ENCODE results near the gene PLA2G6.

The PLA2G6 gene

DNA sequence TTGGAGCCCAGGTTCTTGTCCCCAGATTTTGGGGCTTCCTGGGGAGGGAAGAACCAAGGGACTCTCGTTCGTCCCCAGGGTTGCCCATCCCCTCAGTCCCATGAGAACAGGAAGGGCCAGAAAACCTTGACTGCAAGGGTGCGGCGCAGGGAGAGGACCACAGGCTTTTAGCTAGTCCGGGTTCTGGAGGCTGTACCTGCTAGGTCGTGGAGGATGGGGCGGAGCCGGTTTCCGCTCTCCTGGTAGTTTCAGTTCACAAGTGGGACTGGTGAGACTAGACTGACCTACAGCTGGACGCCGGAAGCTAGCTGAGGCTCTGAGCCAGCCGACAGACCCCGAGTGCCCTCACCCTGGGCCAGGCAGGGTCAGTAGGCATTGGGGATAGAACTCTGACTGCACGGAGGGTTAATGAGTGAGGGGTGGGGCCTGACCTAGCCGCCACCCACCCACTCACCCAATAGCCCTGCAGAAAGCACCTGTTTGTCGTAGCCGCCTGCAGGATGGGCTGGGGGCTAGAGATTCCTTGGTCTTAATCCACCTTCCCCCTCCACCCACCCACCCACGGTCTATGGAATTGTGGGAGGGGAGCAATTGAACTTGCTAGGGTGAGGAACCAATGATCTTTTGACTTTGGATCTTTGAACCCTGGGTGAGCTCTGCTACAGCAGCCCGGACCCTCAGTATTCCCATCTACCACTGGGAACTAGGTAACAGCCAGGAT, 21.6 kb upstream of the PLA2G6 start:
- peak overlapping the region; percentile 42 for H2AK5ac ChIP-seq (ENCODE audit: low read depth, low read length)
- H4K91ac ChIP-seq (ENCODE audit: low read depth, low read length, poor library complexity), result no peak overlapping the region
- H3K27ac ChIP-seq (replicated peaks; ENCODE audit: low read length), result no peak overlapping the region
- peaks cover 2% of the 10 kb centered on the region for H3K79me1 ChIP-seq (ENCODE audit: low read depth, low read length)
- H3K4me2 ChIP-seq (ENCODE audit: insufficient read depth, low read length, poor library complexity, severe bottlenecking), result peak overlapping the region; percentile 99
- DNase-seq (ENCODE audit: low spot score), result no peak
- H3K4me1 ChIP-seq (ENCODE audit: control insufficient read depth in 2 of 2, insufficient read depth in 1 of 2, low read depth in 1 of 2, low read length in 2 of 2), result peaks cover 8 to 10% of the 10 kb centered on the region in 2 donors
- peaks cover 0 to 23% (median 0%) of the 10 kb centered on the region in 3 experiments for H3K27me3 ChIP-seq (ENCODE audit: control insufficient read depth in 3 of 3, insufficient read depth in 3 of 3, low read depth in 1 of 3, low read length in 3 of 3)
- peaks cover 0 to 2% of the 10 kb centered on the region in 2 donors for H3K36me3 ChIP-seq (replicated peaks in 1 of 2; ENCODE audit: control insufficient read depth in 2 of 2, insufficient read depth in 2 of 2, low read length in 2 of 2)
- peak overlapping the region; percentile 60 for H2BK12ac ChIP-seq (ENCODE audit: low read length)
- peak overlapping the region; percentile 16 for H3K23ac ChIP-seq (ENCODE audit: low read depth, low read length, poor library complexity)
- H2BK5ac ChIP-seq (ENCODE audit: low read length), result no peak overlapping the region
- no peak overlapping the region for H4K8ac ChIP-seq (ENCODE audit: low read depth, low read length)
- H2BK120ac ChIP-seq (ENCODE audit: low read depth, low read length), result no peak overlapping the region
- H3K9ac ChIP-seq (ENCODE audit: low read depth, low read length, poor library complexity), result peak overlapping the region; percentile 72
- H3K9me3 ChIP-seq (replicated peaks in 1 of 2; ENCODE audit: control insufficient read depth in 2 of 2, insufficient read depth in 1 of 2, low read depth in 1 of 2, low read length in 2 of 2), result peaks cover 0 to 1% of the 10 kb centered on the region in 2 donors
- peak overlapping the region; percentile 69 to 85 for H3K4me3 ChIP-seq (ENCODE audit: low read length in 2 of 2)
- H2AFZ ChIP-seq (ENCODE audit: low read length), result peak overlapping the region; percentile 92
- peak overlapping the region; percentile 96 for H3K18ac ChIP-seq (ENCODE audit: low read length)
- WGBS, 2 donors (ENCODE audit: extremely low coverage in 2 of 2, insufficient read length in 2 of 2, insufficient replicate concordance in 1 of 2), result no CpG with 5 or more reads among the region's 19 CpGs
- H3K4ac ChIP-seq (ENCODE audit: low read length), result no peak overlapping the region
- no peak overlapping the region for H2BK15ac ChIP-seq (ENCODE audit: low read length)
- no peak overlapping the region for H3K14ac ChIP-seq (ENCODE audit: low read length)

DNA sequence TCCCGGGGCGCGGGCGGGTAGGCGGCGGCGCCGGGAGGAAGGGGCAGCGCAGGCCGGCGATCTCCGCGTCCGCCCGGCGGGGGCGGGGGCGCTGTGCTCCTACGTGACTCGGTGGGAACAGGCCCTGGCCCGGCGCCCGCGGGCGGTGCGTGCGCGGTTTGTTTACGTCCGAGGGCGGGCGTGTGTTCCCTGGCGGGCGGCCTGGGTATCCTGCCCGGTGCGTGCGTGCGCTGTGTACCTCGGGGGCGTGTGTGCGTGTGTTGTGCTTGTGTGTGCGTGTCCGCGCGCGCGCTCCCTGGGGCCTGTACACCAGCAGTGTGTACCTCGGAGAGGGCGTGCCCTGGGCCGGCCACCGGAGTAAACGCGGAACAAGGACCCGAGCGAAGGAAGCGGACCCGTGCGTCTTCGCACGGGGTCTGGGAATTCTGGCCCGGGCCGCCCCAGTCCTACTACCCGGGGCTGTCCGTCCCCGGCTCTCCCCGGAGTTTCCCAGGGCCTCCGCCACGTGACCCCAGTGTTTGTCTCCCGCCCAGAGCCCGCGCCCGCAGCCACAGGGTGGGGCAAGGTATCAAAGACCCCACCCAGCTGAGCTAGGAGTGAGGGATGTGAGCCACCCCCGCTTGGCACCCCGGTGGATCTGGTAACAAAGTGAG, 20.9 kb upstream of the PLA2G6 start:
- WGBS, 2 donors (ENCODE audit: extremely low coverage in 2 of 2, insufficient read length in 2 of 2, insufficient replicate concordance in 1 of 2), result no CpG with 5 or more reads among the region's 74 CpGs
- H3K79me1 ChIP-seq (ENCODE audit: low read depth, low read length), result peaks cover 2% of the 10 kb centered on the region
- no peak overlapping the region for H4K91ac ChIP-seq (ENCODE audit: low read depth, low read length, poor library complexity)

DNA sequence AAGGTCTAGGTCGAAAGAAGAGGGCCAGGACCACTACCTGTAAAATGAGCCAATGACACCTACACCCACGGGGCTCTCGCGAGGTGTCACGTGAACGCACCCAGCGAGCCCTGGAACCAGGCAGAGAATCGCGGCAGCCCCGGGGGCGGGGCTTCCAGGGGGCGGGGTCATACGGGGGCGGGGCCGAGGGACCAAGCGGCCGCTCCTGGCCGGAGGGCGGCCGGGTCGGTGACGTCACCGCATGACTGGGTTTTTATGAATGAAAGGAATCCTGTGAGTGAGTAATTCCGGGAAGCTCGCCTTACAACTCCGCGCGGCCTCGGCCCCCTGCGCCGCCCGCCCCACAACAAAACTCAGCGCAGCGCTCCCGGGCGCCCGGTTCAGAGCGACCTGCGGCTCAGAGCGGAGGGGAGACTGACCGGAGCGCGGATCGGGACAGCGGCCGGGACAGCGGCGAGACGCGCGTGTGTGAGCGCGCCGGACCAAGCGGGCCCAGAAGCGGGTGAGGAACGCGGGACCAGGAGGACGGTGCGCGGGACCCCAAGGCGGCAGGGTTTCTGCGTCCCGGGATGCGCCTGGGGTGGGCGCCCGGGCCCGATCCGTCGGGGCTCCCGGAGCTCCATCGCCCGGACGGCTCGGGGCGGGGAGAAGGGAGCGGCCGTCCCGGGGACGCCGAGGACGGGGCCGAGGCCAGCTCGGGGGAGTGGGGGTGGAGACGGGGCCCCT, 20.2 kb upstream of the PLA2G6 start, which contains the start of gene MAFF:
Gene MAFF (plus strand): TSS at position 284 of the 726 bp plus-strand sequence. CDS start 11,860 bp downstream, outside the sequence.
- Histone ChIP-seq H3K4ac (ENCODE audit: low read length) (no peak within 1 kb of the TSS), H3K27ac (replicated peaks; ENCODE audit: low read length) (peak within 1 kb of the TSS; percentile 72), H3K4me3 (ENCODE audit: low read length in 2 of 2) (peak within 1 kb of the TSS; percentile 69 to 85), H3K9ac (ENCODE audit: low read depth, low read length, poor library complexity) (peak within 1 kb of the TSS; percentile 97), H2BK12ac (ENCODE audit: low read length) (peak within 1 kb of the TSS; percentile 41), H2AK5ac (ENCODE audit: low read depth, low read length) (peak within 1 kb of the TSS; percentile 68), H3K23ac (ENCODE audit: low read depth, low read length, poor library complexity) (peak within 1 kb of the TSS; percentile 95), H3K9me3 (replicated peaks in 1 of 2; ENCODE audit: control insufficient read depth in 2 of 2, insufficient read depth in 1 of 2, low read depth in 1 of 2, low read length in 2 of 2) (peaks cover 0 to 1% of the 10 kb centered on the region in 2 donors), H3K36me3 (replicated peaks in 1 of 2; ENCODE audit: control insufficient read depth in 2 of 2, insufficient read depth in 2 of 2, low read length in 2 of 2) (no peaks in the 10 kb centered on the region), H2BK5ac (ENCODE audit: low read length) (peak within 1 kb of the TSS; percentile 26), H4K8ac (ENCODE audit: low read depth, low read length) (peak within 1 kb of the TSS; percentile 70), H3K4me2 (ENCODE audit: insufficient read depth, low read length, poor library complexity, severe bottlenecking) (peak within 1 kb of the TSS; percentile 99), H3K14ac (ENCODE audit: low read length) (peak within 1 kb of the TSS; percentile 96), H2BK15ac (ENCODE audit: low read length) (peak within 1 kb of the TSS; percentile 30), H4K91ac (ENCODE audit: low read depth, low read length, poor library complexity) (no peak within 1 kb of the TSS), H3K4me1 (ENCODE audit: control insufficient read depth in 2 of 2, insufficient read depth in 1 of 2, low read depth in 1 of 2, low read length in 2 of 2) (peaks cover 8 to 10% of the 10 kb centered on the region in 2 donors), H3K79me1 (ENCODE audit: low read depth, low read length) (peaks cover 2% of the 10 kb centered on the region), H3K27me3 (ENCODE audit: control insufficient read depth in 3 of 3, insufficient read depth in 3 of 3, low read depth in 1 of 3, low read length in 3 of 3) (peaks cover 0 to 23% (median 0%) of the 10 kb centered on the region in 3 experiments), H2AFZ (ENCODE audit: low read length) (peak within 1 kb of the TSS; percentile 92), H2BK120ac (ENCODE audit: low read depth, low read length) (no peak within 1 kb of the TSS), H3K18ac (ENCODE audit: low read length) (peak within 1 kb of the TSS; percentile 96)
- no CpG with 5 or more reads among the region's 85 CpGs for WGBS, 2 donors (ENCODE audit: extremely low coverage in 2 of 2, insufficient read length in 2 of 2, insufficient replicate concordance in 1 of 2)
- peak; percentile 95 for DNase-seq (ENCODE audit: low spot score)

More for the DNA sequence above, 20.9 kb upstream of the PLA2G6 start:
- no peak for DNase-seq (ENCODE audit: low spot score)
- H2BK120ac ChIP-seq (ENCODE audit: low read depth, low read length), result no peak overlapping the region
- H3K23ac ChIP-seq (ENCODE audit: low read depth, low read length, poor library complexity), result peak overlapping the region; percentile 95
- no peaks in the 10 kb centered on the region for H3K36me3 ChIP-seq (replicated peaks in 1 of 2; ENCODE audit: control insufficient read depth in 2 of 2, insufficient read depth in 2 of 2, low read length in 2 of 2)
- no peak overlapping the region for H3K27ac ChIP-seq (replicated peaks; ENCODE audit: low read length)
- peak overlapping the region; percentile 96 for H3K18ac ChIP-seq (ENCODE audit: low read length)
- H3K27me3 ChIP-seq (ENCODE audit: control insufficient read depth in 3 of 3, insufficient read depth in 3 of 3, low read depth in 1 of 3, low read length in 3 of 3), result peaks cover 0 to 23% (median 0%) of the 10 kb centered on the region in 3 experiments
- peak overlapping the region; percentile 69 to 85 for H3K4me3 ChIP-seq (ENCODE audit: low read length in 2 of 2)
- H3K9ac ChIP-seq (ENCODE audit: low read depth, low read length, poor library complexity), result peak overlapping the region; percentile 97
- no peak overlapping the region for H2BK12ac ChIP-seq (ENCODE audit: low read length)
- peaks cover 0 to 1% of the 10 kb centered on the region in 2 donors for H3K9me3 ChIP-seq (replicated peaks in 1 of 2; ENCODE audit: control insufficient read depth in 2 of 2, insufficient read depth in 1 of 2, low read depth in 1 of 2, low read length in 2 of 2)
- H2BK15ac ChIP-seq (ENCODE audit: low read length), result no peak overlapping the region
- peak overlapping the region; percentile 92 for H2AFZ ChIP-seq (ENCODE audit: low read length)
- H3K4ac ChIP-seq (ENCODE audit: low read length), result no peak overlapping the region
- H2AK5ac ChIP-seq (ENCODE audit: low read depth, low read length), result peak overlapping the region; percentile 42
- peak overlapping the region; percentile 99 for H3K4me2 ChIP-seq (ENCODE audit: insufficient read depth, low read length, poor library complexity, severe bottlenecking)
- peaks cover 8 to 10% of the 10 kb centered on the region in 2 donors for H3K4me1 ChIP-seq (ENCODE audit: control insufficient read depth in 2 of 2, insufficient read depth in 1 of 2, low read depth in 1 of 2, low read length in 2 of 2)
- no peak overlapping the region for H4K8ac ChIP-seq (ENCODE audit: low read depth, low read length)
- H2BK5ac ChIP-seq (ENCODE audit: low read length), result no peak overlapping the region
- H3K14ac ChIP-seq (ENCODE audit: low read length), result peak overlapping the region; percentile 96

All from neuronal stem cell (in vitro differentiated cells).